Vagina (tissue), 2 donors: Measurements from ENCODE around the gene RBM23. TPM values are rescaled to one million over a fixed set of nuclear protein-coding genes. Genes with fewer than 3 reads are reported as not detected.

Experiments
- DNase-seq, 2 donors: peaks; one replicate each; pipeline ENCODE4 v3.0.0-alpha.2; 2017; ENCODE audit errors: extremely low spot score in 2 of 2
- H3K27ac ChIP-seq: fragments of 200-600 bp; sonication (generic); one replicate; pipeline ENCODE4 v1.5.1; 2019
- H3K27me3 ChIP-seq: fragments of 200-600 bp; sonication (generic); one replicate; pipeline ENCODE4 v1.5.1; 2019
- H3K36me3 ChIP-seq, 2 donors: fragments of 200-600 bp; sonication (generic); one replicate each; pipeline ENCODE4 v1.5.1; 2017 to 2019
- H3K4me1 ChIP-seq: fragments of 200-600 bp; sonication (generic); one replicate; pipeline ENCODE4 v1.5.1; 2019
- H3K4me3 ChIP-seq, 2 donors: fragments of 200-600 bp; sonication (generic); 1 replicate in 1 of 2; 2 replicates in 1 of 2; pipeline ENCODE4 v1.5.1; 2016 to 2019
- H3K9me3 ChIP-seq: fragments of 200-600 bp; sonication (generic); one replicate; pipeline ENCODE4 v1.5.1; 2019
- CTCF ChIP-seq, 3 experiments: fragments of 450-650 bp in 2 of 3; fragments of 200-600 bp in 1 of 3; sonication (generic) in 1 of 3; IDR thresholded peaks; one replicate each; pipeline ENCODE4 v1.5.1; 2017 to 2019; ENCODE audit warnings: antibody characterized with exemption in 3 of 3, mild to moderate bottlenecking in 2 of 3, moderate library complexity in 2 of 3
- POLR2A ChIP-seq, 2 donors: fragments of 450-650 bp; IDR thresholded peaks; one replicate each; pipeline ENCODE4 v1.6.1; 2017; ENCODE audit warnings: antibody characterized with exemption in 2 of 2, mild to moderate bottlenecking in 2 of 2, moderate library complexity in 2 of 2
- POLR2AphosphoS5 ChIP-seq, 2 donors: sonication (generic); formaldehyde crosslinking; IDR thresholded peaks; one replicate each; pipeline ENCODE4 v1.9.0; 2017; ENCODE audit warnings: antibody characterized with exemption in 2 of 2, mild to moderate bottlenecking in 2 of 2, low read depth in 1 of 2; ENCODE audit not compliant: insufficient read depth in 1 of 2
- intact Hi-C: fragments of 100-400 bp; cut with DNase I; formaldehyde crosslinking; loops from one replicate; pipeline ENCODE4 v1.15.1; 2023
- total RNA-seq: library from RNA; depleted of rRNA; stranded (reverse); fragments of >200 nt; gene quantifications from one replicate; pipeline ENCODE4 v1.2.3, GENCODE V29; 2016

RBM23 gene
- total RNA-seq, 1 donor from 2014 or later, result 68.5 TPM

DNA sequence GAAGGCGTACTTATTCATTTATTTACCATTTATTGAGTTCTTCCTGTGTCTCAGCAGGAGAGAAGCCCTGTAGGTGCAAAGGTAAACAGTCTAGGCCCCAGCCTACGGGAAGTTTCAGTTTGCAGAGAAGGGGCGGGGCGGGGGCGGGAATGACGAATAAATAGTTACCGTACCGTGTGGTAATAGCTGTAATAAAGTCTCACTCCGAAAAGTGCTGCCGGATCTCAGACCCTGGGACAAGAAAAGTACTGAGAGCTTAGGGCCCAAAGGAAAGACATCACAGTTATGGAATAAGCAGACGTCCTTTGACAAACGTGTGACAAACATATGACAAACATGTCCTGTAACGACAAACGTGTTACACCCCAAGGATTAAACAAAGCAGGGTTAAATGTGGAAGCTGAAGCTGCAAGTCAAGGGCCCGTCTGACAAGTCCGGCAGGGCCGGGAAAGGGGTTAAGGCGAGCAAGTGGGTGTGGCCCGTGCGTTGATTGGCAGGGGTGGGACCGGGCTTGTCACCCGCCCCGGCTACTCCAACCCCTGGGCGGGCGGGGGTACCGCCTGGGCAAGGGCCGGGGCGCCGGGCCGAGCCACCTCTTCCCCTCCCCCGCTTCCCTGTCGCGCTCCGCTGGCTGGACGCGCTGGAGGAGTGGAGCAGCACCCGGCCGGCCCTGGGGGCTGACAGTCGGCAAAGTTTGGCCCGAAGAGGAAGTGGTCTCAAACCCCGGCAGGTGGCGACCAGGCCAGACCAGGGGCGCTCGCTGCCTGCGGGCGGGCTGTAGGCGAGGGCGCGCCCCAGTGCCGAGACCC, 47.5 kb downstream of the RBM23 start, which contains the start of gene LRP10:
Gene LRP10, plus strand, starts transcription at position 517 of the 809 bp plus-strand sequence. CDS start 564 bp downstream, outside the sequence.
- Histone ChIP-seq H3K4me3 (peak within 1 kb of the TSS; percentile 88 to 92), H3K27me3 (no peaks in the 10 kb centered on the region), H3K4me1 (peaks cover 34% of the 10 kb centered on the region), H3K9me3 (no peaks in the 10 kb centered on the region), H3K36me3 (peaks cover 9 to 29% of the 10 kb centered on the region in 2 donors), H3K27ac (peak within 1 kb of the TSS; percentile 99)
- peak in 1 of 2 donors; percentile 98 for DNase-seq
- TF ChIP-seq POLR2AphosphoS5 (IDR thresholded peaks at IDR 0.05; ENCODE audit: insufficient read depth in 1 of 2, low read depth in 1 of 2) (peak; percentile 78 to 98), POLR2A (IDR thresholded peaks at IDR 0.05) (peak in 1 of 2 donors; percentile 84), CTCF (IDR thresholded peaks at IDR 0.05) (no peak)
- intact Hi-C loops, result no loop called here

GRCh38 chr14:22870811-22871223, 48.1 kb downstream of the RBM23 start:
- no peak for DNase-seq
- TF ChIP-seq POLR2AphosphoS5 (IDR thresholded peaks at IDR 0.05; ENCODE audit: insufficient read depth in 1 of 2, low read depth in 1 of 2), result no peak
- TF ChIP-seq CTCF (IDR thresholded peaks at IDR 0.05), result no peak
- no peak for TF ChIP-seq POLR2A (IDR thresholded peaks at IDR 0.05)
- Histone ChIP-seq H3K4me3 (peak overlapping the region; percentile 88 to 92), H3K4me1 (peaks cover 34% of the 10 kb centered on the region), H3K36me3 (peaks cover 8 to 23% of the 10 kb centered on the region in 2 donors), H3K9me3 (no peaks in the 10 kb centered on the region), H3K27ac (peak overlapping the region; percentile 99), H3K27me3 (no peaks in the 10 kb centered on the region)
- intact Hi-C loops, result no loop called here

GRCh38 chr14:22866874-22867273, 52.1 kb downstream of the RBM23 start:
- no peaks in the 10 kb centered on the region for H3K27me3 ChIP-seq
- H3K9me3 ChIP-seq, result no peaks in the 10 kb centered on the region
- H3K4me1 ChIP-seq, result peaks cover 19% of the 10 kb centered on the region
- DNase-seq, result no peak
- no peaks in the 10 kb centered on the region for H3K36me3 ChIP-seq
- H3K4me3 ChIP-seq, result no peak overlapping the region
- TF ChIP-seq POLR2AphosphoS5 (IDR thresholded peaks at IDR 0.05; ENCODE audit: insufficient read depth in 1 of 2, low read depth in 1 of 2) (no peak), POLR2A (IDR thresholded peaks at IDR 0.05) (no peak), CTCF (IDR thresholded peaks at IDR 0.05) (no peak)
- intact Hi-C loops, result no loop called here
- no peak overlapping the region for H3K27ac ChIP-seq

GRCh38 chr14:22865424-22866405, 53.2 kb downstream of the RBM23 start:
- no peak for TF ChIP-seq POLR2AphosphoS5 (IDR thresholded peaks at IDR 0.05; ENCODE audit: insufficient read depth in 1 of 2, low read depth in 1 of 2)
- no peak overlapping the region for H3K27ac ChIP-seq
- no peak for DNase-seq
- H3K4me3 ChIP-seq, result no peak overlapping the region
- H3K36me3 ChIP-seq, result no peaks in the 10 kb centered on the region
- no peaks in the 10 kb centered on the region for H3K9me3 ChIP-seq
- intact Hi-C loops, result no loop called here
- H3K4me1 ChIP-seq, result peaks cover 14% of the 10 kb centered on the region
- no peaks in the 10 kb centered on the region for H3K27me3 ChIP-seq

DNA sequence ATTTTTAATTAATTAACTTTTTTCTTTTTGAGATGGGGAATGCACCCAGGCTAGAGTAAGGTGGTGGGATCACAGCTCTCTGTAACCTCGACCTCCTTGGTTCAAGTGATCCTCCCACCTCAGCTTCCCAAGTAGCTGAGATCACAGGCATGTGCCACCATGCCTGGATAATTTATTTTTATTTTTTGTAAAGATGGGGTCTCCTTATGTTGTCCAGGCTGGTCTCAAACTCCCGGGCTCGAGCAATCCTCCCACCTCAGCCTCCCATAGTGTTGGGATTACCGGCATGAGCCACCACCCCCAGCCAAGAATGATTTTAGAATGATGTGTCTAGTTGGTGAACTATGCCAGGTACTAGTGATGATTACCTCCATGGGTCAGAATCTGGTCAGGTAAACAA, 54.0 kb downstream of the RBM23 start:
- TF ChIP-seq POLR2A (IDR thresholded peaks at IDR 0.05), result no peak
- TF ChIP-seq CTCF (IDR thresholded peaks at IDR 0.05), result no peak
- TF ChIP-seq POLR2AphosphoS5 (IDR thresholded peaks at IDR 0.05; ENCODE audit: insufficient read depth in 1 of 2, low read depth in 1 of 2), result no peak
- no peaks in the 10 kb centered on the region for H3K27me3 ChIP-seq
- H3K4me3 ChIP-seq, result no peak overlapping the region
- H3K4me1 ChIP-seq, result peaks cover 7% of the 10 kb centered on the region
- DNase-seq, result no peak
- H3K36me3 ChIP-seq, result no peaks in the 10 kb centered on the region
- H3K27ac ChIP-seq, result no peak overlapping the region
- H3K9me3 ChIP-seq, result no peaks in the 10 kb centered on the region
- intact Hi-C loops, result no loop called here
